PC-9 (cell line): ENCODE results near the gene PCDH20.

ENCODE experiments used
- CTCF ChIP-seq: fragments of 200-600 bp; sonication (generic); conservative IDR thresholded peaks from 2 replicates; pipeline ENCODE4 v1.6.1; 2017; ENCODE audit warnings: mixed run types, antibody characterized with exemption, mild to moderate bottlenecking, moderate library complexity
- EZH2 ChIP-seq: fragments of 200-600 bp; sonication (generic); IDR thresholded peaks from 2 replicates; pipeline ENCODE4 v1.8.0; 2017; ENCODE audit warnings: antibody characterized with exemption, low read depth

DNA sequence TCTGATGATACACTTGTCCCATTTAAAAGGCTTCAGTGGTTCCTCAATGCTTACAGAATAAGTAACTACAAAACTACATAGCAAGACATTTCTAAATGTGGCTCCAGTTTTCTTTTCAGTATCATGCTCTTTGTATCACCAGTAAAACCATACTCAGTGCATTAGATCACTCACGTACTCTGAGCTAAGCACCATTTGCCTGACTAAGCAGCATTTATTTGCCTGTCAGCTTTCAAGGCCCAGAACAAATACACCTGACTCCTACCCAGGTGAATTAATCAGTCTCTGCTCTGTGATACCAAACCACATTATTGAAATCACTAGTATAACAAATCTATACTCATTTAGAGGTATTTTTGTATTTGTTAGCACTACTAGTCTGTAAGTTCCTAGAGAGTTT lies 47.4 kb upstream of the PCDH20 start:
- TF ChIP-seq CTCF = no peak
- TF ChIP-seq EZH2 = no peak
